Embryonic facial prominence (tissue), 1 donor: ENCODE measurements around the gene ATF3.

ENCODE experiments used
- DNase-seq: peaks from one replicate; pipeline ENCODE4 v3.0.0-alpha.2; 2016; ENCODE audit errors: extremely low spot score

Gene ATF3

DNA sequence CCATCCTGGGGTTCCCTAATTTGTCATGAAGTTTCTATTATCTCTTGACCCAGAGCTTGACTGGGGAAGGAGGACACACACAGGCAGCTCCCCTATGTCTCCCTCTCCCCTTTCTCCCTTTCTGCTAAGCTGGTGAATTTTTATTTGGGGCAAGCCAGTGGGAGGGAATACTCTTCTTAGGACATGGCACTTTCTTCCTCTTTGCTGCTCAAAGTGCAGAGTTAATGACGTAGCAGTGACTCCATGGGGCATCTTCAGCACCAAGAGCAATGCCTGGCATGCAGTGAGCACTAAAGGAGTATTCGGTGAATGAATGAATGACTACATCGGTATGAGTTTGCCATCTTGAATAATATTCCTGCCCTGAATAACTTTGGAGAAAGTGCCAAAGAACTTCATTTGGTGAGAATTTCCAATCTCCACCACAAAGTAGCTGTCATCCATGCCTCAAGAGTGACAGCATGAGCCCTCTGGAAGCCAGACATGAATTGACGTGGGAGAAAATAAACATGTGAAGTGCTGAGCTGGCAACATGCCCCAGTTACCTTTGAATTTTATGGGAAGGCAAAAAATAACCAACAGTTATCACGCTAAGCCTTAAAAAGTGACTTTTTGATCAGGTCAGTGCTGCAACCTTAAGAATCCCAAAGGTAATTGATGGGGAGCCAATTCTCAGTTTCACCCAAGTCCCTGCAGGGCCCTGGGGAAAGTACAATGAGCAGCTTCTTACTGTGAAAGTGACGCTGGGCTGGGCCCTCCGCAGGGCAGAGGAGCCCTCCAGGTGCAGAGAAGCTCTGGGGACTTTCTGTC lies 22.1 kb upstream of the ATF3 start:
- no peak for DNase-seq

DNA sequence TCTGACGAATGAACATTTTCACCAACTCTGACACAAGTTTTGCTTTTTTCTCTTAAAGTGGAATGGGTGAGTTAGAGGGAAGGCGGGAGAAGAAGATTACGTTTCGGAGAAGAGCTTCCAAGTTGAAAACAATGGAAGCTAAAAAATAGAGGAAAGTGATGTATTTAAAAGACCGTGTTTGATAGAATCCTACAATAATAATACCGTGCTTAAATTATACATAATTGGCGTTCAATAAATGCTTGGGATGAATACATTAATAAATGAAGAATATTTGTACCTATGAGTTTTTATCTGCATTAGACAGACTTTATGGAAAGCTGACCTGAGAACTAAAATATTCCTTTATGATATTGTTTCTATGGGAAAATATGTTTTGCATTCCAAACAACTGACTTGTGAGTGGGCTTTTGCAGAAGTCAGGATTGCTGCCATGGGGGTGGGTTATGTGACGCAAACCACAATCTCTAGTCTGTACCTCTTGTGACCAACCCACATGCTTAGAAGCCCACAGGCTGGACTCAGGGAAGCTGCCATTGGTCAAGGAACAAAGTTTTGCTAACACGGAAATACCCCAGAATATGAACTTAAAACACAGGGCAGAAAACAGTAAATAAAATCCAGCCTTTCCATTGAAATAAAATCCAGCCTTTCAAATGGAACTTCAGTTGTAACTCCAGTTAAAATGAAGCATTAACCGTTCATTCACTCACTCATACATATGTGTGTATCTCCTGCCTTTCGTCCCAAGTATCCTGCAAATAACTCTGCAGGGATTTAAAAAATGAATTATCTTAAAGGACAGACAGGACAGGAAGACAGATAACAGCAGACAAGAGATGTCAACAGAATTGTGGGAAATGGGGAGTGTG lies 21.3 kb upstream of the ATF3 start:
- DNase-seq, result no peak

GRCh38 chr1:212587888-212588510 lies 20.6 kb upstream of the ATF3 start:
- DNase-seq, result no peak

DNA sequence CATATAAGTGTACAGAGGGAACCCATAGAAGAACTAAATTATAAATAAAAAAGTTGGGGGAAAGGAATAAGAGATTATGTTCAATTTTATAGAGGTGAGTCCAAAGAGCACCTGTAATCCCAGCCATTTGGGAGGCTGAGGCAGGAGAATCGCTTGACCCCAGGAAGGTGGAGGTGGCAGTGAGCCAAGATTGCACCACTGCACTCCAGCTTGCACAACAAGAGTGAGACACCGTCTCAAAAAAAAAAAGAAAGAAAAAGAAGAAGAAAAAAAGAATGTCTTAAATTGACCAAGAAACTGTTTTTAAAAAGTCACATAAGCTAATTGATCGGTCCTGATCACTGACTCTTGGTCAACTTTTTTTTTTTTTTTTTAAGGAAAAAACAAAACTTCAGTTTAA lies 19.1 kb upstream of the ATF3 start:
- no peak for DNase-seq

- no peak for DNase-seq
These were observed 16.6 kb upstream of the ATF3 start for GRCh38 chr1:212591922-212592321.

DNA sequence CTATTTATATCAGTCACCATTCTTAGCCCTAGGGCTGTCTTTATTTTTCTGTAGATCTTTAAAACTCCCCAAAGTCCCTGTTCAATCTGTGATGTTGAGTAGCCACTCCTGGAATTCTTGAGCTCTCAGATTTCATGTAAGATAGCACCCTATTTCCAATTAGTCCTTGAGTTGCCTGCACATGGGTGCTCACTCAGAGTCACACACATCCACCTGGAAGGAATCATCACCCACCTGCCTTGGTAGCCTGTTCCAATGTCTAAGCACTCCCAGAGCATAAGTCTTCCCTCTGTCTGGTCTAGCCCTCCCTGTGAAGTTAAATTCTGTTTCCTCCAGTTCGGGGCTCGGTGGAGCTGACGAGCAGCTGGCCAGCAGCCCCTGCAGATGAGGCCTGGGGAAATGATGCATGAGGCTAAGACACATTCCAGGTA lies 14.7 kb upstream of the ATF3 start:
- no peak for DNase-seq

DNA sequence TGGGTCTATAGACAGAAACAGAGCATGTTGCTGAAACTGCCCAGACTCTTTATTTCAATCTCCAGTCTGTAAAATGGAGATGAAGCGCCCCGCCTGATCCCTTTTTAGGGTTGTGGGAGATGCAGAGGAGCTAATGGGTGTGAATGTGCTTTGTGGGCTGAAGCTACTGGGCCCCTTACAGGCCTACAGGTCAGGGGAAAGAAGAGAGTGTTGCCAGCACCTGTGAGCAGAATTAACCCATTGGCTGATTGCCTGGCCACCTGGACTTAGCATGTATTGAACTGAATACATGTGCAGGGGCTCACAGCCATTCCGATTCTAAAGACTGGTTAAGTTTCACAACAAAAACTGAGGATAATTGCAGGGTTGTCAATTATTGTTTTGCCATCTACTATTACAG lies 13.9 kb upstream of the ATF3 start:
- no peak for DNase-seq

DNA sequence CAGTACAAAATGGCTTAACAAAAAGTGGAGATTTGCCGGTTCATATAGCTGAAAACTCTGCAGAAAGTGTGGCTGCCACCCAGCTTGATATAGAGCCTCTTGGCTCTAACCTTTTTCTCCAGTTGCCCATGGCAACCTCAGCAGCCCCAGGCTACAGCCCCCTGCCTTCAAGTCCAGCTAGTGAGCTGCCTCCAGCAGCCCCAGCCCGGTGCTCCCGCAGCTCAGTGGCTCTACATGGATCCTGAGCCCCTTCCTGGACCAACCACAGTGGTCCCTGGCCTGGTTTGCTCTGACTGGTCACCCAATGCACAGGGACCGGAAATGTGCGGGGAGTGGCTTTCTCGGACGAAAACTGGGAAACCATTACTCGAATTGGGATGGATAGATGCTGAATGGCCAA lies 13.3 kb upstream of the ATF3 start:
- no peak for DNase-seq

- no peak for DNase-seq
These were observed 12.5 kb upstream of the ATF3 start for GRCh38 chr1:212595787-212596714.

- DNase-seq, result no peak
These were observed 11.8 kb upstream of the ATF3 start for GRCh38 chr1:212596798-212597197.

GRCh38 chr1:212597487-212597886 lies 11.1 kb upstream of the ATF3 start:
- no peak for DNase-seq

- DNase-seq, result no peak
These were observed 8.3 kb upstream of the ATF3 start for GRCh38 chr1:212600071-212600915.

GRCh38 chr1:212600980-212601379 lies 7.6 kb upstream of the ATF3 start:
- DNase-seq, result no peak

DNA sequence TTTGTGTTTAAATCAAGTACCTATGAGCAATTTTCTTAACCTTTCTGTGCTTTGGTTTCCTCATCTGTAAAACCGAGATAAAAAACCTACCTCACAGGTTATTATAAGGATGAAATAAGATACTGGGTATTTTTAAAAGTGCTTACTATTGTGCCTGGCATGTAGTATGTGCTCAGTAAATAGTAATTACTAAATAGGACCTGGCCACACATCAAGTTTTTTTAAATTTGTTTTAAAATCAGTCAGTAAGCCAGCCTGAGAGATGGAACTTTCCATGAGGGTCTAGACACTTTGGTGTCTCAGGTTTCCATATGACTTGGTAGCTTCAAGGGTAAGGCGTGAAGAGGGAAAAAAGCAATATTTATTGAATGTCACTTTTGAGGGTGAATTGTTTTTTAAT lies 7.0 kb upstream of the ATF3 start:
- DNase-seq, result no peak

- DNase-seq, result no peak
These were observed 2.8 kb upstream of the ATF3 start for GRCh38 chr1:212605441-212606394.

DNA sequence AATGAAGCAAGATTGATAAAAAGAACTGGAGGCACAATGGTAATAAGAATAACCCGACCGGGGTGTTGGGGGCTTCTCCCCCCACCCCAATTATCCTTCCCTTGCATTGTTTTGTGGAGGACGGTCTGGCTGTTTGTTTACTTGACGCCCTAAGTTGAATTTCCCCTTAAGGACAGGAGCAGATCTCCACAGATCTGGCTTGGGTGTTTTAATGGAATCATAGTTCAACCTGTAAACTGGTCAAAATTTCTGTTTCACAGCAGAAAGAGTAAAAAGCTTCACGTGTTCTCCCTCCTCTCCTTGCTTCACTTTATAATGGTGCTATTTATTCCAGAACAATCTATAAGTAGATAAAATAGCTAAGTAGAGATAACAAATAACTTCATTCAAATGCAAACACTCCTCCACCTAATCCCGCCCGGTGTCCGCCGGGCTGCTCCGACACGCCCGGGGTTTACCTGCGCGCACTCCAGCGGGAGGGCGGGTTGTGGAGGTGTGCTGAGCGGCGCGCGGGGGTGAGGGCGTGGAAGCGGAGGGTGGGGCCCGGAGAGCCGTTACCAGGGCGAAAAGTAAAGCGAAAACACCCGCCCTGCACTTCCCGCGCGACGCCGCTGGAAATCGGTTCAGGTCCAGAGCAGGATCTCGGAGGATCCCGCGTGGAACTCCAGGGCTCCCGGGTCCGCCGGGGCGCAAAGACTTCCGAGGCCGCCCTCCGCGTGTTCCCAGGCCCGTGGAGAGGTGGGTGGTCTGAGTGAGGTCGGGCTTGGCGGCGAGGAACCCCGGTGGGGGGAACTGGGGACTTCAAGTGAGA lies 2.0 kb upstream of the ATF3 start:
- no peak for DNase-seq

DNA sequence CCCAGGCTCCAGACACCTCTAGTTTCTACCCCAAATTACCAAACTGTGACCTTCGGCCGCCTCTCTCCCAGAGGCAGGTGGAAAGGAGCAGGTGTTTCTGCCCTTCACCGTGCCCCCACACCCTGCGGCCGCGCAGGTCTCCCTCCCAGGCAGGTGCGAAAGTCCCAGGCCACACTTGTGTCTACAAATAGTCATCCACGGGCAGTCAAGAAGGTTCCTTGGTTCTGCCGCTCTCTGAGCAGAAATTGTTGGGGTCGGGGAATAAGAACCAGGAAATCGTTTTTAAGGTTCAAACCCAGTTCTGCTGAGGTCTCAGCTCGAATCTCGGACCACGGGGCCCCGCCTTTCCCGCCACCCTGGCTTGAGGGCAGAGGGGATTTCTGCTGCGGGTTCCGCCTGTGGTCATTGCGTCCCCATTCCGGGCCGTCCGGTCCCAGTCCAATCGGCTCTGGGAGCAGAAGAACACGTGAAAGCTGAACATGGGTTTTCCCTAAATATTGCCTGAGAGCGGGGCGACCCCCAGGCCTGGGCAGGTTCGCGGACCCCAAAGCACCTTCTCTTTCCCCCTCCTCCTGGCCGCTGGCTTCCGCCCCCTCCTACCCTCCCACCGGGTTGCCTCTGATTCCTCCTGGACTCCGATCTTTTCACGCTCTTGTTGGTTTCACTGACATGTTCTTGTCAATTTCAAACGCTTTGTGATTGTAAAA lies 1.2 kb upstream of the ATF3 start:
- no peak for DNase-seq

DNA sequence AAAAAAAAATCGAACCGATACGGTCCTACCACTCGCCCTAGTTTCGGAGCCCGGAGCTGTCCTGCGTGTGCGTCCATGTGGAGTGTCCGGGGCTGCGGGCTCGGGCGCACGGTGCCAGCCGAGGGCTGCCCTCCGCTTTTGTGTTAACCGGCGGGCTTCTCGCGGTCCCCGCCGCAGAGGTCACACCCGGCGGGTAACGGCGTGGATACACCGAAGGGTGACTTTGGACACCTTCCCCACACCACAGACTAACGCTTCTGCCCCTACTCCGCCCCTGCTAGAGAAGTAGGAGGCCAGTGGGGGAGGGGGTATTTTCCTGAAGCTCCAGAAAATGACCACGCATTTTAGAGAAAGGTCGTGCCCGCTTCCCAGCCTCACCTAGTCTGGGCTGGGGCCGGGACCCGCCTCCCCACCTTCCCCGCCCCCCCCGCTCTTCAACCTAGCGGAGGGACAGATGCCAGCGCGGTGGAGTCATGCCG lies 609 bp upstream of the ATF3 start:
- DNase-seq, result no peak
